Type B pancreatic cell (in vitro differentiated cells): Measurements from ENCODE around the gene SCN10A. TPM values are rescaled to one million over a fixed set of nuclear protein-coding genes. Genes with fewer than 3 reads are reported as not detected.
A peak's percentile ranks its signal among the peaks of the same experiment; 100 is the strongest.

ENCODE experiments used
- DNase-seq: peaks from one replicate; pipeline ENCODE4 v3.0.0; 2021; ENCODE audit warnings: mixed read lengths; ENCODE audit not compliant: unreplicated experiment; ENCODE audit errors: extremely low spot score
- H3K27ac Mint-ChIP-seq: 2 replicates; pipeline ENCODE4 v1.8.0; 2021; ENCODE audit warnings: mild to moderate bottlenecking, mixed read lengths
- H3K27me3 Mint-ChIP-seq: 2 replicates; pipeline ENCODE4 v1.8.0; 2021; ENCODE audit warnings: mixed read lengths
- H3K36me3 Mint-ChIP-seq: 2 replicates; pipeline ENCODE4 v1.8.0; 2021; ENCODE audit warnings: mixed read lengths
- H3K4me1 Mint-ChIP-seq: one replicate; pipeline ENCODE4 v1.8.0; 2021; ENCODE audit warnings: mixed read lengths; ENCODE audit not compliant: unreplicated experiment
- H3K4me3 Mint-ChIP-seq: 2 replicates; pipeline ENCODE4 v1.8.0; 2021; ENCODE audit warnings: mild to moderate bottlenecking, mixed read lengths
- H3K9me3 Mint-ChIP-seq: 2 replicates; pipeline ENCODE4 v1.8.0; 2021; ENCODE audit warnings: mixed read lengths
- total RNA-seq: library from RNA; stranded (reverse); gene quantifications from 2 replicates; pipeline ENCODE4 v1.2.1, GENCODE V29; 2021; ENCODE audit warnings: low replicate concordance
- TF ChIP-seq, protein P1 (sequence below): fragments of 200-600 bp; sonication (generic); conservative IDR thresholded peaks from 2 replicates; pipeline ENCODE4 v1.5.0; 2021; ENCODE audit warnings: antibody characterized with exemption, mild to moderate bottlenecking

The SCN10A gene
- total RNA-seq, 1 donor from 2014 or later = not detected

DNA sequence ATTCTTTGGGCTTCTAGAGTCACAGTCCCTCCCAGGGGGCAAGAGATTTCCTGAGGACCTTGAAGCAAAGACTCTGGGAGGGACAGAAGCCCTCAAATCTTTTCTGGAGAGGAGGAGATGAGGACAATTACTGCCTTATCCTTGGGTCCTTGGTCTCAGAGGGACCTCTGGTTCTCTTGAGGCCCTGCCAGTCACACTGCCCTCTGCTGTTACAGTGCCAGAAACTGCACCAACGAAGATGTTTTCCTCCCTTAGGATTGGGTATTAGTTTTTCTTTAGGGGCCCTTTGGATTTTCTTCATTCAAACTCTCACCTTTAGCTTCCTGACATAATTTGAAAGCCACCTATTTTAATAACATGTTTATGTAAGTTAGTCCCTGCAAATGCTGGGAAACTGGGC lies 108.3 kb downstream of the SCN10A start:
- H3K27ac Mint-ChIP-seq = no peak overlapping the region

DNA sequence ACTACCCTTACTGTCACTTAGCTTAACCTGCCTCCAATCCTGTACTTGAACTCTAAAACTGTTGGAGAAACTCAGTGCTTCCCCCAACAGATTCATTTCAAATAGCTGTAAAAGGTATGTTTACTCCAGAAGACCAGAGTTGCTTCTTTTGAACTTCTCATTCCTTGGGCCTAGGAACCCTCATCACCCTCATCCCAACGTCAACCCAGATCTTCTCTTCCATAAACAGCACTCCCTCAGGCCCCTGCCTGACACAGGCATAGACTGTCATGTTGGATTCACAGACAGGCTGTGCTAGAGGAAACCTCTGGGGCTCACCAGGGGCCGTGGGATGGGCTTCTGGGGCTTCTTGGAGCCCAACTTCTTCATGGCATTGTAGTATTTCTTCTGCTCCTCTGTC lies 109.1 kb downstream of the SCN10A start:
- TF ChIP-seq, protein P1, sequence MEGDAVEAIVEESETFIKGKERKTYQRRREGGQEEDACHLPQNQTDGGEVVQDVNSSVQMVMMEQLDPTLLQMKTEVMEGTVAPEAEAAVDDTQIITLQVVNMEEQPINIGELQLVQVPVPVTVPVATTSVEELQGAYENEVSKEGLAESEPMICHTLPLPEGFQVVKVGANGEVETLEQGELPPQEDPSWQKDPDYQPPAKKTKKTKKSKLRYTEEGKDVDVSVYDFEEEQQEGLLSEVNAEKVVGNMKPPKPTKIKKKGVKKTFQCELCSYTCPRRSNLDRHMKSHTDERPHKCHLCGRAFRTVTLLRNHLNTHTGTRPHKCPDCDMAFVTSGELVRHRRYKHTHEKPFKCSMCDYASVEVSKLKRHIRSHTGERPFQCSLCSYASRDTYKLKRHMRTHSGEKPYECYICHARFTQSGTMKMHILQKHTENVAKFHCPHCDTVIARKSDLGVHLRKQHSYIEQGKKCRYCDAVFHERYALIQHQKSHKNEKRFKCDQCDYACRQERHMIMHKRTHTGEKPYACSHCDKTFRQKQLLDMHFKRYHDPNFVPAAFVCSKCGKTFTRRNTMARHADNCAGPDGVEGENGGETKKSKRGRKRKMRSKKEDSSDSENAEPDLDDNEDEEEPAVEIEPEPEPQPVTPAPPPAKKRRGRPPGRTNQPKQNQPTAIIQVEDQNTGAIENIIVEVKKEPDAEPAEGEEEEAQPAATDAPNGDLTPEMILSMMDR = no peak
- no peak for DNase-seq
- Mint-ChIP-seq H3K9me3 (peaks cover 4% of the 10 kb centered on the region), H3K4me3 (no peak overlapping the region), H3K36me3 (no peaks in the 10 kb centered on the region), H3K27ac (no peak overlapping the region), H3K4me1 (no peaks in the 10 kb centered on the region), H3K27me3 (peaks cover 54% of the 10 kb centered on the region)

More for the DNA sequence above, 108.3 kb downstream of the SCN10A start:
- H3K27me3 Mint-ChIP-seq = peaks cover 54% of the 10 kb centered on the region
- no peaks in the 10 kb centered on the region for H3K4me1 Mint-ChIP-seq
- TF ChIP-seq, protein P1 = peak; percentile 44
- no peak for DNase-seq
- H3K4me3 Mint-ChIP-seq = no peak overlapping the region
- no peaks in the 10 kb centered on the region for H3K36me3 Mint-ChIP-seq
- H3K9me3 Mint-ChIP-seq = peaks cover 4% of the 10 kb centered on the region

DNA sequence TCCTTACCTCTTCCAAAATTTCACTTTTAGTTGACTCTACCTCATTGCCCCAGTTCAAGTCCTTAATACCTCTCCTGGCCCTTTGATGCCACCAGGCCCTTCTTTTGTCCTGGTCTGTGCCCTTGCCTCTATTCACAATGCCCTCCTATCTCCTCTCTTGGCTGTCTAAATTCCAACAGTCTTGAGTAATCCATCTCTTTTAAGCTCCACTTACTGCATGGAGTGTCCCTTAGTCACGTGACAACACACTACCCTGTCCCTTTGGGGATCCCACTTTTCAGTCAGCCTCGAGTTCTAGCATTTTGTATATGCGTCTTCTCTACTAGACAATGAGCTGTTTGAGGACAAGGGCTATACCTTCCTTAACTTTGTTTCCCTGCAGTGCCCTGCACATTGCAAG lies 113.8 kb downstream of the SCN10A start:
- Mint-ChIP-seq H3K36me3 (no peaks in the 10 kb centered on the region), H3K4me3 (no peak overlapping the region), H3K9me3 (no peaks in the 10 kb centered on the region), H3K4me1 (no peaks in the 10 kb centered on the region), H3K27me3 (peaks cover 35% of the 10 kb centered on the region), H3K27ac (no peak overlapping the region)
- TF ChIP-seq, protein P1 = no peak
- no peak for DNase-seq

DNA sequence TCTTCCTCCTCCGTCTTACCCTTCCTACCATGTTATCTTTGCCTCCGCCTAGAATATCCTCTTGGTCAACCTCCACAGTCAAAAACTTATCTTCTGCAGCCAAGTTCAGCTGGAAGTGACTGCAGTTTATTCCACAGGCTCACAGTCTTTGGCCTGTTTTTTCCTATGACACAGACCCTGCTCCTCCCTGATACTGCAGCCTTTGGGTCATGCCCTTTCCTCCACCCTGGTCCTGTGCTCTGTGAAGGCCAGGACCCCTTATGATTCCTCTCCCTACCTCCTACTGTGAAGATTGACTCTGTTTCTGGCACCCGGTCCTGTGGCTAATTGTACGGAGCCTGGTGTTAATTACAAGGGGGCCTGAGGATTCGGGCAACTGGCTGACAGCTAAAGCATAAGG lies 117.3 kb downstream of the SCN10A start:
- Mint-ChIP-seq H3K27ac (no peak overlapping the region), H3K4me3 (no peak overlapping the region), H3K27me3 (peaks cover 15% of the 10 kb centered on the region), H3K9me3 (no peaks in the 10 kb centered on the region), H3K4me1 (no peaks in the 10 kb centered on the region), H3K36me3 (no peaks in the 10 kb centered on the region)
- TF ChIP-seq, protein P1 = no peak
- DNase-seq = no peak

DNA sequence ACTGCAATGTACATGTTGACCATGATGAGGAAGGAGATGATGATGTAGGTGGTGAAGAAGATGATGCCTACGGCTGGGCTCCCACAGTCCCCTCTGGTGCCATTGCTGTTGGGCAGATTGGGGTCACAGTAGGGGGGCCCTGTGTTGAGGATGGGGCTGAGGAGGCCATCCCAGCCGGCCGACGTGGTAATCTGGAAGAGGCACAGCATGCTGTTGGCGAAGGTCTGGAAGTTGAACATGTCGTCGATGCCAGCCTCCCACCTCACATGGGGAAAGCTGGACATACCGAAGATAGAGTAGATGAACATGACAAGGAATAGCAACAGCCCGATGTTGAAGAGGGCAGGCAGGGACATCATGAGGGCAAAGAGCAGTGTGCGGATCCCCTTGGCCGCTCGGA lies 118.0 kb downstream of the SCN10A start:
- TF ChIP-seq, protein P1 = no peak
- no peaks in the 10 kb centered on the region for H3K4me1 Mint-ChIP-seq
- H3K27ac Mint-ChIP-seq = no peak overlapping the region
- DNase-seq = no peak
- H3K27me3 Mint-ChIP-seq = peaks cover 15% of the 10 kb centered on the region
- no peaks in the 10 kb centered on the region for H3K36me3 Mint-ChIP-seq
- no peak overlapping the region for H3K4me3 Mint-ChIP-seq
- H3K9me3 Mint-ChIP-seq = no peaks in the 10 kb centered on the region

DNA sequence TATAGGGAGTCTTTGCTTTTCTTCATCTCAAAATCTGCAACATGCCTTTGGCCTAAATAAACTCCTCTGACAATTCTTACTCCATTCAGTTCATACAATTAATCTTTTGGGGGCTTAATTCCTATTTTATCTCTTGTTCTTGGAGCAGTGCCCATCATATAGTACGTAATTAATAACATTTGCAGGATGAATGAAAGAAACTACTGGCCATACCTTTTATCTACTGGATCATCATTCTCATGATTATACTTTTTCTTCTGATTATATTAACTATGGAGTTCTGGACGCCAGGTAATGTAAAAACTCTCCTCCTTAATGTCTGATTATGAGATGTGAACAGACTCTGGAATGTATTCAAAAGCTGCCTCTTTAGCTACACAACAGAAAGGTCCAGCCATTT lies 120.0 kb downstream of the SCN10A start:
- peaks cover 12% of the 10 kb centered on the region for H3K27me3 Mint-ChIP-seq
- no peak overlapping the region for H3K27ac Mint-ChIP-seq
- no peak overlapping the region for H3K4me3 Mint-ChIP-seq
- no peak for DNase-seq
- TF ChIP-seq, protein P1 = no peak
- H3K9me3 Mint-ChIP-seq = no peaks in the 10 kb centered on the region
- no peaks in the 10 kb centered on the region for H3K36me3 Mint-ChIP-seq
- no peaks in the 10 kb centered on the region for H3K4me1 Mint-ChIP-seq
